ENCODE data around the gene MIGA2.

- TF ChIP-seq CTCF (IDR thresholded peaks at IDR 0.05 in 8 of 11, conservative IDR thresholded peaks at IDR 0.05 in 3 of 11), result peak in 6 of 11 experiments; percentile 6 to 45 (median 32)
- peak in 1 of 3 donors; percentile 4 for TF ChIP-seq POLR2A (IDR thresholded peaks at IDR 0.05)
These were observed 32.8 kb downstream of the MIGA2 start for GRCh38 chr9:129068990-129069861.

All from spleen (tissue), 7 donors.